ENCODE measurements around the gene GPR21.

Gene GPR21

GRCh38 chr9:123074628-123075027 lies 41.2 kb downstream of the GPR21 start:
- Histone ChIP-seq H3K4me1 (no peaks in the 10 kb centered on the region), H3K36me3 (peaks cover 20% of the 10 kb centered on the region), H3K9me3 (no peaks in the 10 kb centered on the region), H3K27me3 (no peaks in the 10 kb centered on the region), H3K4me3 (ENCODE audit: low read depth, low read length) (no peak overlapping the region)
- no peak for TF ChIP-seq CTCF (IDR thresholded peaks at IDR 0.05; ENCODE audit: low read depth, low read length)
- DNase-seq: no peak

- no peak overlapping the region for H3K4me3 ChIP-seq (ENCODE audit: low read depth, low read length)
Measured at GRCh38 chr9:123080444-123080843, 47.0 kb downstream of the GPR21 start.

GRCh38 chr9:123081824-123082223 lies 48.4 kb downstream of the GPR21 start:
- H3K4me1 ChIP-seq: no peaks in the 10 kb centered on the region; the same call in 1 of the 2 replicates
- TF ChIP-seq CTCF (IDR thresholded peaks at IDR 0.05; ENCODE audit: low read depth, low read length): peak; percentile 80
- H3K4me3 ChIP-seq (ENCODE audit: low read depth, low read length): no peak overlapping the region
- H3K27me3 ChIP-seq: no peaks in the 10 kb centered on the region
- no peak for DNase-seq
- no peaks in the 10 kb centered on the region for H3K9me3 ChIP-seq
- H3K36me3 ChIP-seq: peaks cover 18% of the 10 kb centered on the region

More at GRCh38 chr9:123080444-123080843, 47.0 kb downstream of the GPR21 start:
- Histone ChIP-seq H3K27me3 (no peaks in the 10 kb centered on the region), H3K4me1 (no peaks in the 10 kb centered on the region; the same call in 1 of the 2 replicates), H3K9me3 (no peaks in the 10 kb centered on the region), H3K36me3 (peaks cover 16% of the 10 kb centered on the region)
- no peak for DNase-seq
- TF ChIP-seq CTCF (IDR thresholded peaks at IDR 0.05; ENCODE audit: low read depth, low read length): no peak

GRCh38 chr9:123083680-123084079 lies 50.2 kb downstream of the GPR21 start:
- Histone ChIP-seq H3K4me1 (no peaks in the 10 kb centered on the region; the same call in 1 of the 2 replicates), H3K36me3 (peaks cover 13% of the 10 kb centered on the region), H3K27me3 (no peaks in the 10 kb centered on the region), H3K4me3 (ENCODE audit: low read depth, low read length) (no peak overlapping the region), H3K9me3 (no peaks in the 10 kb centered on the region)
- DNase-seq: no peak
- no peak for TF ChIP-seq CTCF (IDR thresholded peaks at IDR 0.05; ENCODE audit: low read depth, low read length)

- Histone ChIP-seq H3K36me3 (peaks cover 13% of the 10 kb centered on the region), H3K4me1 (no peaks in the 10 kb centered on the region; the same call in 1 of the 2 replicates), H3K4me3 (ENCODE audit: low read depth, low read length) (no peak overlapping the region), H3K27me3 (no peaks in the 10 kb centered on the region), H3K9me3 (no peaks in the 10 kb centered on the region)
- TF ChIP-seq CTCF (IDR thresholded peaks at IDR 0.05; ENCODE audit: low read depth, low read length): no peak
- DNase-seq: no peak
Measured at GRCh38 chr9:123084256-123084655, 50.8 kb downstream of the GPR21 start.

All from BE2C (cell line).